BJ (cell line): ENCODE results near the gene SEZ6L. TPM values are rescaled to one million over a fixed set of nuclear protein-coding genes. Genes with fewer than 3 reads are reported as not detected.

Source experiments
- CTCF ChIA-PET: fragments of 350-600 bp; formaldehyde crosslinking; extraction: SDS; loops from one replicate; lab custom pipeline; 2021; ENCODE audit warnings: antibody characterized with exemption, inconsistent platforms; lab: Yijun Ruan, JAX
- POLR2A ChIA-PET: fragments of 300-600 bp; sonication (Branson Sonifier 250); formaldehyde crosslinking; extraction: SDS; loops from one replicate; lab custom pipeline; 2021; ENCODE audit warnings: antibody characterized with exemption; lab: Charles Lee
- DNase-seq: peaks from one replicate; pipeline ENCODE4 v3.0.0-alpha.2; 2011; ENCODE audit warnings: low read depth
- H3K27me3 ChIP-seq: 2 replicates; pipeline ENCODE4 v1.6.0; 2011; ENCODE audit warnings: low read length; ENCODE audit not compliant: control insufficient read depth, insufficient read depth
- H3K36me3 ChIP-seq: 2 replicates; pipeline ENCODE4 v1.5.1; 2011; ENCODE audit warnings: low read length; ENCODE audit not compliant: control insufficient read depth, insufficient read depth
- H3K4me3 ChIP-seq: 2 replicates; pipeline ENCODE4 v1.5.1; 2011; ENCODE audit warnings: low read depth, mild to moderate bottlenecking, control low read depth, low read length
- polyA plus RNA-seq: library from polyadenylated mRNA; depleted of rRNA; stranded (reverse); fragments of >200 nt; gene quantifications from 2 replicates; pipeline ENCODE4 v1.2.3, GENCODE V29; 2011
- TF ChIP-seq, protein P1 (sequence below): IDR thresholded peaks from 2 replicates; pipeline ENCODE4 v1.5.1; 2011; ENCODE audit warnings: low read depth, mild to moderate bottlenecking, control low read depth, inconsistent platforms, low read length, moderate library complexity; ENCODE audit not compliant: insufficient read depth

The SEZ6L gene
- polyA plus RNA-seq, 1 experiment: 0.04 TPM

DNA sequence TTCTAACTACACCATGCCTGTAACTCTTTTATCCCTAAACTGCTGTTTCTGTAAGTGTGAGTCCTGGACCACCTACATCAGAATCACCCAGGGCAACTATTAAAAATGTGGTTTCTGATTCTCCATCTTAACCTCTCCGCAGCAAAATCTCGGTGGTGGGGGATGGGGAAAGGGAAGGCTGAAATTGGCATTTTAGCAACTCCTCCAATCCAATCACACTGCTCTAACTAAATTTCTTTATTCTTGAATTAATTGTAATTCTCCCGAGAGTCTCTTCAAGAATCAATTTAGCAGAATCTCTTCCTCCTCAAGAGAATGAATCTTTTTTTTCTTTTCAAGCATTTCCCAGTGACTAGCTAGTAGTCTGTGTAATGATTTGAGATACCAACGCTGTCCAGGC is 36.2 kb downstream of the SEZ6L start:
- CTCF ChIA-PET: no interaction called here
- Histone ChIP-seq H3K27me3 (no peaks in the 10 kb centered on the region), H3K36me3 (no peaks in the 10 kb centered on the region), H3K4me3 (no peak overlapping the region)
- POLR2A ChIA-PET: no interaction called here
- TF ChIP-seq, protein P1, sequence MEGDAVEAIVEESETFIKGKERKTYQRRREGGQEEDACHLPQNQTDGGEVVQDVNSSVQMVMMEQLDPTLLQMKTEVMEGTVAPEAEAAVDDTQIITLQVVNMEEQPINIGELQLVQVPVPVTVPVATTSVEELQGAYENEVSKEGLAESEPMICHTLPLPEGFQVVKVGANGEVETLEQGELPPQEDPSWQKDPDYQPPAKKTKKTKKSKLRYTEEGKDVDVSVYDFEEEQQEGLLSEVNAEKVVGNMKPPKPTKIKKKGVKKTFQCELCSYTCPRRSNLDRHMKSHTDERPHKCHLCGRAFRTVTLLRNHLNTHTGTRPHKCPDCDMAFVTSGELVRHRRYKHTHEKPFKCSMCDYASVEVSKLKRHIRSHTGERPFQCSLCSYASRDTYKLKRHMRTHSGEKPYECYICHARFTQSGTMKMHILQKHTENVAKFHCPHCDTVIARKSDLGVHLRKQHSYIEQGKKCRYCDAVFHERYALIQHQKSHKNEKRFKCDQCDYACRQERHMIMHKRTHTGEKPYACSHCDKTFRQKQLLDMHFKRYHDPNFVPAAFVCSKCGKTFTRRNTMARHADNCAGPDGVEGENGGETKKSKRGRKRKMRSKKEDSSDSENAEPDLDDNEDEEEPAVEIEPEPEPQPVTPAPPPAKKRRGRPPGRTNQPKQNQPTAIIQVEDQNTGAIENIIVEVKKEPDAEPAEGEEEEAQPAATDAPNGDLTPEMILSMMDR: no peak
- no peak for DNase-seq

DNA sequence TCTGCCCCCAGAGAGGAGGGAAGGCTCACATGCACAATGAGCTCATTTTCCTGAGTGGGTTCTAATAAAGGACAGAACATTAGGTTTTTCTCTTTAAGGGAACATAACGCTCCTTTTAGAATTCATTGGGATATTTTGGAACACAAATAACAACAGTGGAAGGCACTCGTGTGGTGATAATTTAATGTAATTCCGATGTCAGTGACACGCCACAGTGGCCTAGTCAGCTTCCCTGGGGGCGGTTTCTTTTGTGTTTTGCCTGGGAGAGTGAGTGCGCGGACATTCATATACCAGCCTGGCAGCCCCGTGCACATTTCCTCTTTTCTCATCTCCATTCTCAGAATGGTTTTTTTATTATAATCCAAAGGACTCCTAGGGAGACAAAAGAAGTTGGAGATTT is 41.1 kb downstream of the SEZ6L start:
- Histone ChIP-seq H3K27me3 (no peaks in the 10 kb centered on the region), H3K36me3 (no peaks in the 10 kb centered on the region), H3K4me3 (no peak overlapping the region)
- POLR2A ChIA-PET: no interaction called here
- DNase-seq: no peak
- TF ChIP-seq, protein P1: no peak
- CTCF ChIA-PET: interaction anchor here (1.4 kb wide), 1 partner anchor 13 kb away, joined by 3 read pairs; no protein-coding TSS in a partner anchor

- TF ChIP-seq, protein P1: no peak
- no peak for DNase-seq
- Histone ChIP-seq H3K36me3 (no peaks in the 10 kb centered on the region), H3K4me3 (no peak overlapping the region), H3K27me3 (no peaks in the 10 kb centered on the region)
- POLR2A ChIA-PET: no interaction called here
- CTCF ChIA-PET: no interaction called here
Measured at GRCh38 chr22:26213826-26214225, 44.6 kb downstream of the SEZ6L start.

DNA sequence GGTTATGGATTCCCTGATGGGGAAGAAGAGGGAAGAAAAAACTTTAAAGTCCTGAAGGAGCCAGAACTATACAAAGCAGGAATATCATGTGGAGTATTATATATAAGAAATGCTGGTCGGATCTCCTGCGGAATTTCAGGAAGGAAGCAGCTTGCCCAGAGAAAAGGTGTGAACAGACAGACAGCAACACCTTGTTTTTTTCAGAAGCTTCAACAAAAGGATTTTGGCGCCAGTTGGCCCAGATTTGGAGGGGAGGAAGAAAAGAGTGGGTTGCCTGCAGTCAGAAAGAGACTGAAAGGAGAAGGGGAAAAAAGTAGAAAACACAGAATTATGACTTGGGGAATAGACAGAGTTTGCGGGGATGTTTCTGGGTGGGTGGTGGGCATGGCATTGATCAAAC is 45.2 kb downstream of the SEZ6L start:
- TF ChIP-seq, protein P1: no peak
- Histone ChIP-seq H3K27me3 (no peaks in the 10 kb centered on the region), H3K4me3 (no peak overlapping the region), H3K36me3 (no peaks in the 10 kb centered on the region)
- DNase-seq: no peak
- ChIA-PET POLR2A (no interaction called here), CTCF (no interaction called here)

DNA sequence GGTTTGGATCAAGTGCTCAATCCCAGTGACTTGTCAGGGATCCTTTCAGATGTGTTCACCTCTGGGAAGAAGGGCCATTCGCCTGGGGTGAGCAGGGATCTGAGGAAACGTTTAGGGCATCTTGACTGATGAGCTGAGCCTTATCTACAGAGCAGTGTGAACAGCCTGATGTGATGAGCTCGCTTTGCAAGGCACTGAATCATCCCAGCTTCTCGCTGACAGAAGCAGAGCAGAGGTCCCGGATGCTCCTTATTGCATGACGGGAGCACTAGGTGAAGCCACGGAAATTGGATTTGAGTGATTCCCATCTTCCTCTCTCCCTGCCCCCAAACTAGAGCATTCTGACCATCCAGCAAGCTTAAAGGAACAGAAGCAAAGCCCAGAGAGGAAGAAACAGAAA is 46.5 kb downstream of the SEZ6L start:
- ChIA-PET POLR2A (no interaction called here), CTCF (no interaction called here)
- DNase-seq: no peak

More for the DNA sequence above, 46.5 kb downstream of the SEZ6L start:
- TF ChIP-seq, protein P1: no peak
- H3K4me3 ChIP-seq: no peak overlapping the region
- no peaks in the 10 kb centered on the region for H3K36me3 ChIP-seq
- H3K27me3 ChIP-seq: no peaks in the 10 kb centered on the region
